NCI-H1694 treated with DMSO at 0.1 percent for 48 hours (cell line): Measurements from ENCODE around the gene ALOX12B.
A peak's percentile ranks its signal among the peaks of the same experiment; 100 is the strongest.
"Not testable (repeated sequence)": the region's sequence is repeated elsewhere in the genome, so short reads cannot be mapped to it uniquely, and the experiment has no call there.

Experiments
- DNase-seq: peaks from one replicate; lab custom pipeline; 2025; lab: John Stamatoyannopoulos, UW

The ALOX12B gene

GRCh38 chr17:8044819-8045810, 42.4 kb downstream of the ALOX12B start:
- no peak for DNase-seq

- DNase-seq: no peak
Measured at GRCh38 chr17:8041979-8042378, 45.5 kb downstream of the ALOX12B start.

- DNase-seq: peak; percentile 79
Measured at GRCh38 chr17:8041249-8041928, 46.1 kb downstream of the ALOX12B start.

GRCh38 chr17:8039611-8040168, 47.8 kb downstream of the ALOX12B start:
- DNase-seq: no peak

- no peak for DNase-seq
Measured at GRCh38 chr17:8038954-8039610, 48.4 kb downstream of the ALOX12B start, which contains the start of gene ALOX15B. ALOX15B (plus strand) TSS chr17:8039059; CDS start chr17:8039156, 97 bp downstream.

- DNase-seq: no peak
Measured at GRCh38 chr17:8032442-8032841, 55.1 kb downstream of the ALOX12B start.

GRCh38 chr17:8031950-8032349, 55.6 kb downstream of the ALOX12B start:
- DNase-seq: no peak

- DNase-seq: no peak
Measured at GRCh38 chr17:8031261-8031661, 56.3 kb downstream of the ALOX12B start.

- DNase-seq: no peak
Measured at GRCh38 chr17:8029121-8029520, 58.4 kb downstream of the ALOX12B start.

GRCh38 chr17:8025176-8025911, 62.2 kb downstream of the ALOX12B start:
- no peak for DNase-seq

GRCh38 chr17:8024161-8024560, 63.4 kb downstream of the ALOX12B start:
- DNase-seq: not testable (repeated sequence)
